Neural cell (in vitro differentiated cells): ENCODE measurements around the gene MAFB. TPM values are rescaled to one million over a fixed set of nuclear protein-coding genes. Genes with fewer than 3 reads are reported as not detected.

Experiments
- H2AFZ ChIP-seq: fragments of 200-600, 300-800 bp; sonication (generic), shearing (Covaris generic); 2 replicates; pipeline ENCODE4 v1.6.0; 2014; ENCODE audit warnings: low read depth, mild to moderate bottlenecking, antibody characterized with exemption, low read length, moderate library complexity
- H3F3A ChIP-seq: fragments of 200-600 bp; shearing (Covaris generic); 2 replicates; pipeline ENCODE4 v1.6.1; 2016; ENCODE audit warnings: mild to moderate bottlenecking, moderate library complexity, mixed read lengths, antibody characterized with exemption, low read length; ENCODE audit not compliant: insufficient read depth, poor library complexity, severe bottlenecking
- H3K27ac ChIP-seq: fragments of 200-600, 300-800 bp; sonication (generic), shearing (Covaris generic); 2 replicates; pipeline ENCODE4 v1.5.1; 2014; ENCODE audit warnings: mild to moderate bottlenecking, low read length, moderate library complexity
- H3K27me3 ChIP-seq: fragments of 300-800, 200-600 bp; sonication (generic), shearing (Covaris generic); 2 replicates; pipeline ENCODE4 v1.6.0; 2014; ENCODE audit warnings: mild to moderate bottlenecking, low read depth, low read length, moderate library complexity; ENCODE audit not compliant: insufficient read depth
- H3K36me3 ChIP-seq: fragments of 300-800, 200-600 bp; sonication (generic), shearing (Covaris generic); 2 replicates; pipeline ENCODE4 v1.5.1; 2014; ENCODE audit warnings: mild to moderate bottlenecking, antibody characterized with exemption, low read length, moderate library complexity; ENCODE audit not compliant: insufficient read depth
- H3K4me2 ChIP-seq: fragments of 300-800, 200-600 bp; sonication (generic), shearing (Covaris generic); 2 replicates; pipeline ENCODE4 v1.6.0; 2014; ENCODE audit warnings: mild to moderate bottlenecking, low read length
- H3K4me3 ChIP-seq: fragments of 300-800, 200-600 bp; sonication (generic), shearing (Covaris generic); 2 replicates; pipeline ENCODE4 v1.5.1; 2014; ENCODE audit warnings: mild to moderate bottlenecking, low read length, moderate library complexity
- H3K79me2 ChIP-seq: fragments of 200-600 bp; shearing (Covaris generic); replicated peaks from 2 replicates; pipeline ENCODE4 v1.6.0; 2014; ENCODE audit warnings: mild to moderate bottlenecking, low read length, moderate library complexity; ENCODE audit not compliant: insufficient read depth
- H3K9ac ChIP-seq: fragments of 300-800, 200-600 bp; sonication (generic), shearing (Covaris generic); 2 replicates; pipeline ENCODE4 v1.6.1; 2016; ENCODE audit warnings: mild to moderate bottlenecking, low read length, mixed read lengths
- H3K9me2 ChIP-seq: fragments of 200-600 bp; shearing (Covaris generic); 2 replicates; pipeline ENCODE4 v1.6.1; 2016; ENCODE audit warnings: mild to moderate bottlenecking, low read length, mixed read lengths; ENCODE audit not compliant: insufficient read depth
- H3K9me3 ChIP-seq: fragments of 200-600, 300-800 bp; sonication (generic), shearing (Covaris generic); 2 replicates; pipeline ENCODE4 v1.6.1; 2016; ENCODE audit warnings: mild to moderate bottlenecking, mixed run types, low read length, moderate library complexity, mixed read lengths
- H4K20me1 ChIP-seq: fragments of 200-600 bp; shearing (Covaris generic); 2 replicates; pipeline ENCODE4 v1.6.1; 2016; ENCODE audit warnings: mild to moderate bottlenecking, mixed run types; ENCODE audit not compliant: insufficient read depth
- EP300 ChIP-seq: fragments of 450-650 bp; conservative IDR thresholded peaks from 2 replicates; pipeline ENCODE4 v1.6.1; 2014; ENCODE audit warnings: antibody characterized with exemption, mild to moderate bottlenecking, moderate library complexity; ENCODE audit not compliant: poor library complexity, severe bottlenecking
- EZH2 ChIP-seq: fragments of 200-600, 300-800 bp; shearing (Covaris generic), sonication (generic); IDR thresholded peaks from 2 replicates; pipeline ENCODE4 v1.6.1; 2014; ENCODE audit warnings: antibody characterized with exemption, low read length, borderline replicate concordance, mild to moderate bottlenecking; ENCODE audit not compliant: insufficient read depth, poor library complexity, severe bottlenecking
- MXI1 ChIP-seq: fragments of 450-650 bp; conservative IDR thresholded peaks from 2 replicates; pipeline ENCODE4 v1.6.1; 2014; ENCODE audit warnings: antibody characterized with exemption, mild to moderate bottlenecking; ENCODE audit not compliant: poor library complexity, severe bottlenecking
- POLR2AphosphoS5 ChIP-seq: IDR thresholded peaks from 2 replicates; pipeline ENCODE4 v1.6.1; 2012
- RAD21 ChIP-seq: fragments of 450-650 bp; conservative IDR thresholded peaks from 2 replicates; pipeline ENCODE4 v1.6.1; 2014; ENCODE audit warnings: antibody characterized with exemption, mild to moderate bottlenecking, moderate library complexity
- SMC3 ChIP-seq: fragments of 450-650 bp; conservative IDR thresholded peaks from 2 replicates; pipeline ENCODE4 v1.6.1; 2014; ENCODE audit warnings: antibody characterized with exemption, mild to moderate bottlenecking, moderate library complexity; ENCODE audit not compliant: poor library complexity
- TAF1 ChIP-seq: IDR thresholded peaks from 2 replicates; pipeline ENCODE4 v1.6.1; 2012; ENCODE audit warnings: low read depth
- polyA plus RNA-seq: library from polyadenylated mRNA; depleted of rRNA; stranded (reverse); fragments of >200 nt; gene quantifications from 2 replicates; pipeline ENCODE4 v1.2.3, GENCODE V29; 2014
- TF ChIP-seq, protein P1 (sequence below): IDR thresholded peaks from 2 replicates; pipeline ENCODE4 v1.6.1; 2012; ENCODE audit warnings: borderline replicate concordance
- TF ChIP-seq, protein P2 (sequence below): fragments of 450-650 bp; IDR thresholded peaks from 2 replicates; pipeline ENCODE4 v1.5.1; 2014; ENCODE audit warnings: antibody characterized with exemption, mild to moderate bottlenecking, moderate library complexity; ENCODE audit not compliant: poor library complexity, severe bottlenecking

The MAFB gene
- polyA plus RNA-seq, 1 donor from 2014 or later = 5.6 TPM

DNA sequence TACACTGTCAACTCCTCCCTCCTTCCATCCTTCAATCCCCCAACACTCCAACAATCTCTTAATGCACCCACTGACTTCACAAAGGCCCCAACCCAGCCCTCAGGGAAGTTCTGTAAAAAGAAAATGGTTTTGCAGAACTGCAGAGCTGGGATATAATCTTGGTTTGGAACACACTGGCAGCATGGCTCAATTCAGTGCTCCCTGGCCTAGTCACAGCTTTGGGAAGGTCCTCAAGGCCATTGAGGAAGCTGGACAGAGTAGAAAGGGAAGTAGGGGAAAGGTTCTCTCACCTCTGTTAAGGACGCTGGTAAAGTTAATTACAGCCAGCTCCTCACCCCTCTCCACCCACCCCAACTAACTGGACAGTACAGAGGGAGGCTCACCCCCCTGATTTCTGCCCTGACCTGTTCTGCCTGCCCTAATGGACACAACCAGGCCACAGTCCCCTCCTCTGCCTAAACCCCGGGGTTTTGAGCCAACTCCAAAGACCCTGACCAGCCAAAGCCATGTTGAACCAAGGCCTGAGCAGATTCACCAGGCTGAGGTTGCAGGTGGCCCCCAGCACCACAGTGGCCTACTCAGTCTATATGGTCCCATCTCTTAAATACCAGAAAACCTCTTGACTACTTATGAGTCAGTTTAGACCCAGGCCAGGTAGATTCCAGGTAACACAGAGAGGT, 49.2 kb downstream of the MAFB start:
- Histone ChIP-seq H3K27me3 (no peaks in the 10 kb centered on the region), H3K4me3 (no peak overlapping the region), H3K9me2 (no peaks in the 10 kb centered on the region), H3K4me2 (no peak overlapping the region), H3K27ac (no peak overlapping the region), H3K9ac (no peak overlapping the region), H4K20me1 (no peaks in the 10 kb centered on the region), H3K36me3 (no peaks in the 10 kb centered on the region), H2AFZ (no peak overlapping the region), H3K79me2 (no peaks in the 10 kb centered on the region), H3K9me3 (no peaks in the 10 kb centered on the region), H3F3A (no peaks in the 10 kb centered on the region)
- TF ChIP-seq POLR2AphosphoS5 (no peak), EZH2 (no peak), RAD21 (no peak), SMC3 (no peak), MXI1 (no peak), EP300 (no peak), TAF1 (no peak)
- TF ChIP-seq, protein P1, sequence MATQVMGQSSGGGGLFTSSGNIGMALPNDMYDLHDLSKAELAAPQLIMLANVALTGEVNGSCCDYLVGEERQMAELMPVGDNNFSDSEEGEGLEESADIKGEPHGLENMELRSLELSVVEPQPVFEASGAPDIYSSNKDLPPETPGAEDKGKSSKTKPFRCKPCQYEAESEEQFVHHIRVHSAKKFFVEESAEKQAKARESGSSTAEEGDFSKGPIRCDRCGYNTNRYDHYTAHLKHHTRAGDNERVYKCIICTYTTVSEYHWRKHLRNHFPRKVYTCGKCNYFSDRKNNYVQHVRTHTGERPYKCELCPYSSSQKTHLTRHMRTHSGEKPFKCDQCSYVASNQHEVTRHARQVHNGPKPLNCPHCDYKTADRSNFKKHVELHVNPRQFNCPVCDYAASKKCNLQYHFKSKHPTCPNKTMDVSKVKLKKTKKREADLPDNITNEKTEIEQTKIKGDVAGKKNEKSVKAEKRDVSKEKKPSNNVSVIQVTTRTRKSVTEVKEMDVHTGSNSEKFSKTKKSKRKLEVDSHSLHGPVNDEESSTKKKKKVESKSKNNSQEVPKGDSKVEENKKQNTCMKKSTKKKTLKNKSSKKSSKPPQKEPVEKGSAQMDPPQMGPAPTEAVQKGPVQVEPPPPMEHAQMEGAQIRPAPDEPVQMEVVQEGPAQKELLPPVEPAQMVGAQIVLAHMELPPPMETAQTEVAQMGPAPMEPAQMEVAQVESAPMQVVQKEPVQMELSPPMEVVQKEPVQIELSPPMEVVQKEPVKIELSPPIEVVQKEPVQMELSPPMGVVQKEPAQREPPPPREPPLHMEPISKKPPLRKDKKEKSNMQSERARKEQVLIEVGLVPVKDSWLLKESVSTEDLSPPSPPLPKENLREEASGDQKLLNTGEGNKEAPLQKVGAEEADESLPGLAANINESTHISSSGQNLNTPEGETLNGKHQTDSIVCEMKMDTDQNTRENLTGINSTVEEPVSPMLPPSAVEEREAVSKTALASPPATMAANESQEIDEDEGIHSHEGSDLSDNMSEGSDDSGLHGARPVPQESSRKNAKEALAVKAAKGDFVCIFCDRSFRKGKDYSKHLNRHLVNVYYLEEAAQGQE = no peak
- TF ChIP-seq, protein P2, sequence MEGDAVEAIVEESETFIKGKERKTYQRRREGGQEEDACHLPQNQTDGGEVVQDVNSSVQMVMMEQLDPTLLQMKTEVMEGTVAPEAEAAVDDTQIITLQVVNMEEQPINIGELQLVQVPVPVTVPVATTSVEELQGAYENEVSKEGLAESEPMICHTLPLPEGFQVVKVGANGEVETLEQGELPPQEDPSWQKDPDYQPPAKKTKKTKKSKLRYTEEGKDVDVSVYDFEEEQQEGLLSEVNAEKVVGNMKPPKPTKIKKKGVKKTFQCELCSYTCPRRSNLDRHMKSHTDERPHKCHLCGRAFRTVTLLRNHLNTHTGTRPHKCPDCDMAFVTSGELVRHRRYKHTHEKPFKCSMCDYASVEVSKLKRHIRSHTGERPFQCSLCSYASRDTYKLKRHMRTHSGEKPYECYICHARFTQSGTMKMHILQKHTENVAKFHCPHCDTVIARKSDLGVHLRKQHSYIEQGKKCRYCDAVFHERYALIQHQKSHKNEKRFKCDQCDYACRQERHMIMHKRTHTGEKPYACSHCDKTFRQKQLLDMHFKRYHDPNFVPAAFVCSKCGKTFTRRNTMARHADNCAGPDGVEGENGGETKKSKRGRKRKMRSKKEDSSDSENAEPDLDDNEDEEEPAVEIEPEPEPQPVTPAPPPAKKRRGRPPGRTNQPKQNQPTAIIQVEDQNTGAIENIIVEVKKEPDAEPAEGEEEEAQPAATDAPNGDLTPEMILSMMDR = no peak

DNA sequence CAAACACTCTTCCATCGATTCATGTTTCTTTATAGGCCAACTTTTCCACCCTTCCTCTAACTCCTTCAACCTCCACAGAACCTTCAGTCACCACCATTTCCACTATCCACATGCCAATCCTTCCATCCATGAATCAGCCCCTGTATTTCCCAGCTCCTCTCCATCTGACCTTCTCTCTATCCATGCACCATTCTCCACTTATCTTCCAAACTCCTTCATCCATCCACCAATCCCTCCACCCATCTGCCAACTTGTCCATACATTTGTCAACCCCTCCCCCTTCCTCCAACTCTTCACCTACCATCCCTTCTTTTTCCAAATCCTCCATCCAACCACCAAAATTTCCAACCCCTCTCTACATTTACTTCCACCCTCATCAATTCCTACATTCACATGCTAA, 49.9 kb downstream of the MAFB start:
- Histone ChIP-seq H2AFZ (no peak overlapping the region), H3K79me2 (no peaks in the 10 kb centered on the region), H3F3A (no peaks in the 10 kb centered on the region), H3K4me2 (no peak overlapping the region), H3K9me2 (no peaks in the 10 kb centered on the region), H3K27me3 (no peaks in the 10 kb centered on the region), H4K20me1 (no peaks in the 10 kb centered on the region), H3K27ac (no peak overlapping the region), H3K4me3 (no peak overlapping the region), H3K36me3 (no peaks in the 10 kb centered on the region), H3K9me3 (no peaks in the 10 kb centered on the region), H3K9ac (no peak overlapping the region)
- TF ChIP-seq SMC3 = no peak
- TF ChIP-seq POLR2AphosphoS5 = no peak
- TF ChIP-seq MXI1 = no peak
- TF ChIP-seq EZH2 = no peak
- no peak for TF ChIP-seq EP300
- no peak for TF ChIP-seq TAF1
- TF ChIP-seq RAD21 = no peak
- TF ChIP-seq, protein P1 = no peak
- TF ChIP-seq, protein P2 = no peak
